Lower lobe of right lung (tissue), 2 donors: ENCODE measurements around the gene USP24. TPM values are rescaled to one million over a fixed set of nuclear protein-coding genes. Genes with fewer than 3 reads are reported as not detected.

Experiments
- ATAC-seq, 2 donors: fragments of 200-7000 bp; cut with Tn5 transposase; one replicate each; pipeline ENCODE4 v1.9.1; 2020 to 2022; ENCODE audit warnings: mild to moderate bottlenecking in 2 of 2, moderate library complexity in 2 of 2
- DNase-seq: peaks from one replicate; pipeline ENCODE4 v3.0.0-alpha.2; 2020
- H3K27ac ChIP-seq: fragments of 200-600 bp; one replicate; pipeline ENCODE4 v1.8.0; 2022
- H3K27me3 ChIP-seq: fragments of 200-600 bp; one replicate; pipeline ENCODE4 v1.8.0; 2022; ENCODE audit warnings: low read depth
- H3K36me3 ChIP-seq: fragments of 200-600 bp; one replicate; pipeline ENCODE4 v1.8.0; 2022; ENCODE audit warnings: mild to moderate bottlenecking
- H3K4me1 ChIP-seq: fragments of 200-600 bp; one replicate; pipeline ENCODE4 v1.8.0; 2022
- H3K4me3 ChIP-seq: fragments of 200-600 bp; one replicate; pipeline ENCODE4 v1.8.0; 2022; ENCODE audit warnings: mild to moderate bottlenecking
- H3K9me3 ChIP-seq: fragments of 200-600 bp; one replicate; pipeline ENCODE4 v1.8.0; 2022
- intact Hi-C: fragments of 100-400 bp; cut with DNase I; formaldehyde crosslinking; loops from one replicate; pipeline ENCODE4 v1.11.0; 2022
- total RNA-seq: library from RNA; stranded (reverse); fragmentation: NEBNext Ultra II Directional; extraction: Animal tissue kit (Norgen Biotek cat#: 25700); gene quantifications from one replicate; pipeline ENCODE4 v1.2.1, GENCODE V29; 2021
- TF ChIP-seq, protein P1 (sequence below): fragments of 200-600 bp; IDR thresholded peaks from one replicate; pipeline ENCODE4 v1.8.0; 2022; ENCODE audit warnings: antibody characterized with exemption, mild to moderate bottlenecking
- donor health status: DM: no; HTN: yes; CAD: no; lungs with severe emphysema.

Gene USP24
- total RNA-seq, 1 donor from 2014 or later: 37.6 TPM

GRCh38 chr1:55053265-55053954 lies 161.8 kb downstream of the USP24 start:
- peak; percentile 67 for DNase-seq

GRCh38 chr1:55052221-55053142 lies 162.7 kb downstream of the USP24 start:
- TF ChIP-seq, protein P1, sequence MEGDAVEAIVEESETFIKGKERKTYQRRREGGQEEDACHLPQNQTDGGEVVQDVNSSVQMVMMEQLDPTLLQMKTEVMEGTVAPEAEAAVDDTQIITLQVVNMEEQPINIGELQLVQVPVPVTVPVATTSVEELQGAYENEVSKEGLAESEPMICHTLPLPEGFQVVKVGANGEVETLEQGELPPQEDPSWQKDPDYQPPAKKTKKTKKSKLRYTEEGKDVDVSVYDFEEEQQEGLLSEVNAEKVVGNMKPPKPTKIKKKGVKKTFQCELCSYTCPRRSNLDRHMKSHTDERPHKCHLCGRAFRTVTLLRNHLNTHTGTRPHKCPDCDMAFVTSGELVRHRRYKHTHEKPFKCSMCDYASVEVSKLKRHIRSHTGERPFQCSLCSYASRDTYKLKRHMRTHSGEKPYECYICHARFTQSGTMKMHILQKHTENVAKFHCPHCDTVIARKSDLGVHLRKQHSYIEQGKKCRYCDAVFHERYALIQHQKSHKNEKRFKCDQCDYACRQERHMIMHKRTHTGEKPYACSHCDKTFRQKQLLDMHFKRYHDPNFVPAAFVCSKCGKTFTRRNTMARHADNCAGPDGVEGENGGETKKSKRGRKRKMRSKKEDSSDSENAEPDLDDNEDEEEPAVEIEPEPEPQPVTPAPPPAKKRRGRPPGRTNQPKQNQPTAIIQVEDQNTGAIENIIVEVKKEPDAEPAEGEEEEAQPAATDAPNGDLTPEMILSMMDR: no peak
- ATAC-seq: no peak
- Histone ChIP-seq H3K27me3 (no peaks in the 10 kb centered on the region), H3K4me1 (no peaks in the 10 kb centered on the region), H3K36me3 (no peaks in the 10 kb centered on the region), H3K4me3 (no peak overlapping the region), H3K27ac (no peak overlapping the region), H3K9me3 (no peaks in the 10 kb centered on the region)
- intact Hi-C loops: no loop called here
- no peak for DNase-seq

More at GRCh38 chr1:55053265-55053954, 161.8 kb downstream of the USP24 start:
- TF ChIP-seq, protein P1: no peak
- Histone ChIP-seq H3K27me3 (no peaks in the 10 kb centered on the region), H3K4me1 (no peaks in the 10 kb centered on the region), H3K27ac (no peak overlapping the region), H3K9me3 (no peaks in the 10 kb centered on the region), H3K36me3 (no peaks in the 10 kb centered on the region), H3K4me3 (no peak overlapping the region)
- peak; percentile 77 to 78 for ATAC-seq
- intact Hi-C loops: no loop called here

GRCh38 chr1:55051621-55052020 lies 163.5 kb downstream of the USP24 start:
- no peak for ATAC-seq
- Histone ChIP-seq H3K27ac (no peak overlapping the region), H3K36me3 (peaks cover 4% of the 10 kb centered on the region), H3K9me3 (no peaks in the 10 kb centered on the region), H3K4me1 (no peaks in the 10 kb centered on the region), H3K27me3 (no peaks in the 10 kb centered on the region), H3K4me3 (no peak overlapping the region)
- intact Hi-C loops: no loop called here
- TF ChIP-seq, protein P1: no peak
- no peak for DNase-seq

DNA sequence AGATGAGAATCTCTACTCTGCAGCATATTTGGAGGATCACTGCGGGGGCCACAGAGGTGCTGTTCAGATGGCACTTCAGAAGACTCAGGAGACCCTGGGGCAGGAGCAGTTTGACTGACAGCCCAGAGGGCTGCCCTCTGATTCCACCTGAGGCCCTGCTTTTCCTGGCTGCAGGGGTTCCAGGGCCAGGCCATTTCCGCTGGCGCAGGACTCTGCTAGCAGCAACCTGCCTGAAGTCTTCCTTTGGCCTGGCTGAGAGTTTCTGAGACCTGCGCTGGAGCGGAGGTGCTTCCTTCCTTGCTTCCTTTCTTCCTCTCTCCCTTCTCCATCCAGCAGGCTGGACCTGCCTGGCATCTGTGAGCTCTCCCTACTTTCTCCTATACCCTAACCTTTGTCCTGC lies 164.0 kb downstream of the USP24 start:
- no peaks in the 10 kb centered on the region for H3K4me1 ChIP-seq
- DNase-seq (no peak), ATAC-seq (no peak)
- peaks cover 4% of the 10 kb centered on the region for H3K36me3 ChIP-seq
- TF ChIP-seq, protein P1: no peak
- H3K4me3 ChIP-seq: no peak overlapping the region
- no peaks in the 10 kb centered on the region for H3K27me3 ChIP-seq
- intact Hi-C loops: no loop called here
- H3K9me3 ChIP-seq: no peaks in the 10 kb centered on the region
- H3K27ac ChIP-seq: no peak overlapping the region

DNA sequence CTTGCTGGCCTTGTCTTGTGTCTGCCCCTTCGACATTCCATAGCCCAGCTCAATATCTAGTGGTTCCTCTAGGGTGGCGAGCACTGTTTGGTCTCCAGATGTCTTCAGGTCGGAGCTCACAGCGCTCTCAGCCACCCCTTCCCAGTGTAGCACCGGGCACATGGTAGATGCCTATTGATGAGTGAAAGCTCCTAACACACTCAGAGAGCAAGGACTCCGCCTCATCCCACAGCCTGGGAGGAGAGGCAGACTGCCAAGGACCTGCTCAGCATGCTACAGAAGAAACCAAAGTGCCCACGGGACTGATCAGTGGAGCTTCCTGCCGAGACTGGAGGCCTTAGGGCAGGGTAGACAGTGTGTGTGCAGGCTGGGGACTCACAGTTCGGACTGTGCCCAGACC lies 164.9 kb downstream of the USP24 start:
- no peak for ATAC-seq
- Histone ChIP-seq H3K27me3 (no peaks in the 10 kb centered on the region), H3K4me3 (no peak overlapping the region), H3K27ac (no peak overlapping the region), H3K9me3 (no peaks in the 10 kb centered on the region), H3K4me1 (no peaks in the 10 kb centered on the region), H3K36me3 (peaks cover 4% of the 10 kb centered on the region)
- intact Hi-C loops: no loop called here
- TF ChIP-seq, protein P1: no peak
- no peak for DNase-seq
